GM21390 (cell line): ENCODE measurements around the gene PHAF1.

Source experiments
- ATAC-seq: cut with Tn5 transposase; IDR thresholded peaks from one replicate; pipeline ENCODE4 v1.9.1; 2021; ENCODE audit not compliant: unreplicated experiment

The PHAF1 gene

DNA sequence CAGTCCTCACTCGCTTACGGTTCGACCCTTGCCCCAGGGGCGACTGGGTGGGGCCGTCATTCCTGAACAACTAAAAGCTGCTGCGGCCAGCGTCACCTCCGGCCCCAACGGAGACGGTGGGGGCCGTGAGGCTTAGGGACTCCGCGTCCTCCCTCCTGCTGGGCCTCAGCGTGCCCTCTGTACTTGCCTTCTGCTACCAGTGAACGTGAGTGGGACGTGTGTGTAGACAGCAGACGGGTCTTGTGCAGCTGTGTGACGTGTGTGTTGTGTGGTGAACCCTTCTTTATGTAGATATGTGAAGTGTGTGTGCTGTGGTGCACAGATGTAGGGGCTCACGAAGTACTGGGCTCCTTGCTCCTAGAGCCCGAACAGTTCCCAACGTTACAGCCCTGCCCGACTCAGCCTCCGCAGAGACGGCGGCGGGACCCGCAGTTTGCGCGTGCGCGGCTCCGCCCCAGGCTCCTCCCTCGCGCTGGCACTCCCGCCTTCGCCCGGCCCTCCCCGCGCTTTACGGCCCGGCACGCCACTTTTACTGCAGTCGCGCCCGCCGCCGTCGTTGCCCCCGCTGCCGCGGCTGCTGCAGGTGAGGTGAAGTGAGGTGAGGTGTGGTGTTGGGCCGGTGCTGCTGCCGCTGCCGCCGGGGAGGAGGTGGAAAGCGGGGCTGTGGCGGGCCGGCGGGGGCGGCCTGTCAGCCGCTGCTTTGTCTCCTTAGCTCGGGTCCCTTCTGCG is at the start of gene PHAF1:
PHAF1 (plus strand) TSS at position 535 of the 729 bp plus-strand sequence. CDS start 235 bp downstream, outside the sequence.
- ATAC-seq, result peak; percentile 83

DNA sequence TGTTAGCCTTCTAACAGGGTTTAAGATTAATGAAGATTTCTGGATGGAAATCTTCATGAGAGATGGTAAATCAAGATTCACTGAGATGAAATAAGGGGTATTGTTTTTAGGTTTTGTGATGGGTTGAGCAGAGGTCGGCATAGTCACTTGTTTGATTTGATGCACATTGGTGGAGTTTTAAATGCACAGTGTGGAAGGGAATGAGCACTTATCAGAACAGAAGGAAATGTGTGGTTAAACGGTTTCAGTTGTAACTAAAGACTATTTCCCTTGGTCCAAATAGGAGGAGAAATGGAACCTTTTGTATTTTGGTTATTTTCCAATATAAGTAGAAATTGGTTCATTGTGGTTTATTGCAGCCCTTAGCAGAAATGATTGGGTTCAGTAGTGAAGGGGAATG is 46.7 kb upstream of the PHAF1 start:
- no peak for ATAC-seq

DNA sequence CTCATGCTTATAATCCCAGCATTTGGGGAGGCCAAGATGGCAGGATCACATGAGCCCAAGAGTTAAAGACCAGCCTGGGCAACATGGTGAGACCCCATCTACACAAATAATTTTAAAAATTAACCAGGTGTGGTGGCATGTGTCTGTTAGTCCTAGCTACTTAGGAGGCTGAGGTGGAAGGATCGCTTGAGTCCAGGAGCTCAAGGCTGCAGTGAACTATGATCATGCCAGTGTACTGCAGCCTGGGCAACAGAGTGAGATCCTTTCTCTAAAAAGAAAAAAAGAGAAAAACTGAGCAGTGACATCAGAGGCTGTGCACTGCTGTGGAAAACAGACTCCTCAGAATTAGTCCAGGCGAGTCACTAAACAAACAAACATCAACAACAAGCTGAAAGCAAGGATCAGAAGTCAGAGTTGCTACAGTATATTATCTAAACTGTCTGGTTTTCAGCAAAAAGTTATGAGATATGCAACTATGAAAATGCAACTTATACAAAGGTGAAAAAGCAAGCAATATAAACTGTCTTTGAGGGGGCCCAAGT is 41.5 kb upstream of the PHAF1 start:
- ATAC-seq, result no peak

DNA sequence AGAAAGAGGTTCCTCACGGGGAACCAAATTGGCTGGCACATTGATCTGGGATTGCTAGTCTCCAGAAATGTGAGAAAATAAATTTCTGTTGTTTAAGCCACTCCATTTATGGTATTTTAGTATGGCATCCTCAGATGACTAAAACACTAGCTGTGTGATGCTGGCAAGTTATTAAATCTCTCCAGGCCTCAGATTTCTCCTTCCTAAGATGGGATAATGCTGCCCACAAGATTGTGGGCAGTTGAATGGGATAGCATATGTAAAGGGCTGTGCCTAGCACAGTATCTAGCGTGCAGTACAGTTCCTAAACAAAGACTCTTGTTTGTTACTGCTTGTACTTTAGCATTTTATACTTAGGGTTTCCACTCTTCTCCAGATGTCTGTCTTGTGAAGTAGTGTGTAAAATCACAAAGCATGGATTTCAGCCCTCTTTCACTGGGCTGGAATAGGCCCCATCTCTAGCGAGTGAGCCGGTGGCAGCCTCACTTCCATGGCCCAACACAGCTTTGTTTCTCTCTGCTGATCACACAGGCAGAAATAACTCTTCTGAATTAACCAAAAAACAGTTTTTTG is 38.2 kb upstream of the PHAF1 start:
- ATAC-seq, result no peak

DNA sequence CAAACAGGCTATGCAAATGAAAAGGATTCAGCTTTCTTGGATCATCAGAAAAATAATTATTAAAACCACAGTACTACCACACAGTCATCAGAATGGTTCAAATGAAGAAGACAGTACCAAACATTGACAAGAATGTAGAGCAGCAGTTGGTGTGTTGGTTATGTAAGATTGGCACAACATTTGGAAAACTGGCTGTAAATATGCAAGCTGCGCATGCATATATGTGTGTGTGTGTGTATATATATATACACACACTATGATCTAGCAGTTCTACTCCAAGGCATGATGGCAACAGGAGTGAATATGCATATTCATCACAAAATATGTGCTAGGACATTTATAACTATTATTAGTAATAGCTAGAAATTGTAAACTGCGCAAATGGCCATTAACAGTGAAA is 34.4 kb upstream of the PHAF1 start:
- no peak for ATAC-seq

DNA sequence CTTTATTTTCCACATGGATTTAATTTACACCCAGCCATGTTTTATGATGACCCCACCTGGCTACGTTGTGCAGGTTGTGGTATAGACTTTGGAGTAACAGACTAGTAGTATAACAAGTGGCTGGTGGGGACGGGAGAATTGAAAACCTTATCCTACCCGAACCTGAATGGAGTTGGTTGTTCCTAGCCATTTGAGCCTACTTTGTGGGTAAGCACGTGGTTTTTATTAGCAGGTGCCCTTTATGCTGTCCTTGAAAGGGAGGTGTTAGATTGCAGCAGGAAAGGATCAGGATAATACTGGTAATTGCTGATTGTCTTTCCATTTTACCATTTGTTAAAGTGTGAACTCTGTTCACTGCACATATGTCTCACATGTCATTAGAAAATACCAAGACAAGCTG is 31.9 kb upstream of the PHAF1 start:
- no peak for ATAC-seq

DNA sequence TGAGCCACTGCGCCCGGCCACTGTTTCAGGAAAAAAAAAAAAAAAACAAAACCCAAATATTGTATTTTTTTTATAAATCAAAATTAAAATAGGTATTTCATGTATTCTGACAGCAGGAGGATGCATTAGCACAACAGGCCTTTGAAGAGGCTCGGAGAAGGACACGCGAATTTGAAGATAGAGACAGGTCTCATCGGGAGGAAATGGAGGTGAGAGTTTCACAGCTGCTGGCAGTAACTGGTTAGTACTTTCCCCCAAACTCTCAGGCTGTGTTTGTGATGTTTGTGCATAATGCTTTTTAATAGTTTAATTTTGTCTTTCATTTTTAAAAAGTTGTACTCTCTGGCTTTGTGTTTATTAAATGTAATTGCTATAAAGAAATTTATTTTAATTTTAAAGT is 27.6 kb upstream of the PHAF1 start:
- no peak for ATAC-seq

DNA sequence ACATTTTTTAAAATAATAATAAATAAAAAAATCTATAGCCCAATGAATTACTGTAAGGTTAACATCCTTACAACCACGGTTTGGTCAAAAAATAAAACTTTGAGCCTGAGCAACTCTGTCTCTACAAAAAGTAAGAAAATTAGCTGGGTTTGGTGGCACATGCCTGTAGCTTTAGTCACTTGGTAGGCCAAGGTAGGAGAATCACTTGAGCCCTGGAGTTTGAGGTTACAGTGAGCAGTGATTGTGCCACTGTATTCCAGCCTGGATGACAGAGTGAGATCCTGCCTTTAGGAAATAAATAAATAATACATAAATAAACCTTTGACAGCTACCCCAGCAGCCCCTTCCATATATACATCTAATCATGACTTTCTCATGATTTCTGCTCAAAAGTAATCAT is 26.9 kb upstream of the PHAF1 start:
- ATAC-seq, result no peak

DNA sequence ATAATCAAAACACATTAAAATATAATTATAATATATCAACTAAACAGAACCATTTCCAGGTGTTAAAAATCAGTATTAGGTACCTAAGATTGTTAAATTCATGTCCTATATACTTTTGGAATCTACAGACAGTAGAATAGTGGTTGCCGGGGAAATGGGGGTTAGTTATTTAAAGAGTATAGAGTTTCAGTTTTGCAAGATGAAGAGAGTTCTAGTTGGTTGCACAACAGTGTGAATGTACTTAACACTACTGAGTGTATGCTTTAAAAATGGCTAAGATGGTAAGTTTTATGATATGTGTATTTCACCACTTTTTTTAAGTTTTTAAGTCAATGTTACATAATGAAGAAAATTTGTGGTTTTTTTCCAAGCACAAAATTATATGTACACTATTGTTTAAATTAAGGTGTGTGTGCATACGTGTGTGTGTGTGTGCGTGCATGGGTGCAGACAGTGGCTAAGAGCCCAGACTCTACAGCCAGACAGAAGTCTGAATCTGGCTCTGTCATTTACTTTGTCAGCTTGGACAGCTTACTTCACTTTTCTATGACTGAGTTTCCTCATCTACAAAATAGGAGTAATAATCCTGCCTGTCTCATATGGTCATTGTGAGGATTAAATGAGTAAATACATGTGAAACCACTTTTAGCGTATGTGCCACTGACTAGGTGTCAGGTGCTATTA is 25.3 kb upstream of the PHAF1 start:
- peak; percentile 86 for ATAC-seq

DNA sequence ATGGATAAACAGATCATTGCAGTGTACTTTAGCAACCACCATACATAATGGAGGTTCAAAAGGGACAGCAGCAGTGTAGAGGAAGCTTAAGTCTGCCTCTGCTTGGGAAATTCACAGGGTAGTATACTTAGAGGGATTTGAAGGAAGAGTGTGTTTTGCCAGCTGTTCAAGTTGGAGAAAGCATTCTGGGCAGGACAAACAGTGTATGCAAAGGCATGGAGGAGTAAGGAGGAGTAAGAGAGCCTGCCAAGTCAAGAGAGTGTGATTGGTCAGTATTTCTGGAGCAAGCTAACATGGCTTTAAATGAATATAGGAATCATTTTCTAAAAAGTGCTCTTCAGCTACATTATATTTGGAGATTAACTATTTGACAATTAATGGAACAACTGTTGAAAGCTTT is 22.9 kb upstream of the PHAF1 start:
- ATAC-seq, result no peak

DNA sequence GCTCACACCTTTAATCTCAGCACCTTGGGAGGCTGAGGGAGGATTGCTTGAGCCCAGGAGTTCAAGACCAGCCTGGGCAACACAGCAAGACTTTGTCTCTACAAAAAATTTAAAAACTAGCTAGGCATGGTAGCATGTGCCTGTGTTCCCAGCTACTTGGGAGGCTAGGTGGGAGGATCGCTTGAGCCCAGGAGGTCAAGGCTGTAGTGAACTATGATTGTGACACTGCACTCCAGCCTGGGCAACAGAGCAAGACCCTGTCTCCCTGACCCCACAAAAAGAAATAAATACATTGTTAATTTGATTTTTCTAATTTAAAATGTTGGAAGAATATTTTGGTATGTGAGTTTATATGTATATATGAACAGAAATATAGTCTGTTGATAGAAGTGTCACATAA is 22.4 kb upstream of the PHAF1 start:
- no peak for ATAC-seq

DNA sequence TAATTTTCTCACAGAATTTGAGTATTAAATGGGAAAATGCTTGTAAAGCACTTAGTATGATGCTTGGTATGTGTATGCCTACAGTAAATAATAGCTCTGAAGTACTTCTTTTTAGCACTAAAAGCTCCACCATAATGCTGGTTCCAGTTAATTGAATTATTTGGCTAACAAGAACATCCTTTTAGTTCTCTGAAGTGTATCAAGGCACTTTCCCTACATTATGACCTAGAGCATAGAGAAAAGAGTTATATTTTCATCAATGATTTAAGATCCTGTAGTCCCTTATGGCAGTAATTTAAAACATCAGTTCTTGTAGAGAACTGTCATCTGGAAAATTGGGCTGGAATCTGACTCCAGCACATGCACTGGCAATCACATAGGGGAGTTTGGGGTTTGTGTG is 21.9 kb upstream of the PHAF1 start:
- no peak for ATAC-seq

DNA sequence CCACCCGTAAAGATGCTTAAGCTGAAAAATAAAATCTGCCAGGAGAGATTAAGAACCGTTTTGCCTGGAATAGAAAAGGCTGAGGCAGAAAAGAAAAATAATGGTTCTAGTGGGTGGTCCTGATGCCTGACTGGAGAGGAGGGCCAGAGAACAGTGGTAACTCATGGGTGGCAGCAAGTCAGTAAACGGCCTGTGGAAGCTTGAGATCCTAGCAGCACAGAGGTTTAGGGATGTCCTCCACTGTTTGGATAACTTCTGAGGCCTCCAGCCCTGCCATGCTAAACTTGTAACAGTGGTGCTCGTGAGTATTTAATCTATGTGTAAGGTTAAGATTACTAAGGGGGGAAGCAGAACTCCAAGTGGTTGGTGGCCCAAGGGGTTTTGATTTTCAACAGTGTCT is 21.2 kb upstream of the PHAF1 start:
- no peak for ATAC-seq

DNA sequence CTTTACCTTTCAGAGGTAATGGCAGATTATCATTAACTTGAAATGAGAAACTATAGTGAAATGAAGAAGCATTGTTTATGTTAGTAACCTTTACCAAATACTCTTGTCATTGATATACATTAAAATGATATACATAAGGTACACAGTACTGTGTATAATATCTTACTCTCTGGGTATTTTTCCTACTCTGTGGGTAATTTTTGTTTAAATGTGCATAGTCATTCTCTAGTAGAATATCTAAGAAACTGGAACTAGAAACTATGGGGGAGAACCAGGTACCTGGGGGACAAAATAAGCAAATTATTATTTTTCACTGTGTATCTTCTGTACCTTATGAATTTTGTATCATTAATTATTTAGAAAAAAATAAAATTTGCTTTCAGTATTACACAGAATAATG is 20.6 kb upstream of the PHAF1 start:
- no peak for ATAC-seq

DNA sequence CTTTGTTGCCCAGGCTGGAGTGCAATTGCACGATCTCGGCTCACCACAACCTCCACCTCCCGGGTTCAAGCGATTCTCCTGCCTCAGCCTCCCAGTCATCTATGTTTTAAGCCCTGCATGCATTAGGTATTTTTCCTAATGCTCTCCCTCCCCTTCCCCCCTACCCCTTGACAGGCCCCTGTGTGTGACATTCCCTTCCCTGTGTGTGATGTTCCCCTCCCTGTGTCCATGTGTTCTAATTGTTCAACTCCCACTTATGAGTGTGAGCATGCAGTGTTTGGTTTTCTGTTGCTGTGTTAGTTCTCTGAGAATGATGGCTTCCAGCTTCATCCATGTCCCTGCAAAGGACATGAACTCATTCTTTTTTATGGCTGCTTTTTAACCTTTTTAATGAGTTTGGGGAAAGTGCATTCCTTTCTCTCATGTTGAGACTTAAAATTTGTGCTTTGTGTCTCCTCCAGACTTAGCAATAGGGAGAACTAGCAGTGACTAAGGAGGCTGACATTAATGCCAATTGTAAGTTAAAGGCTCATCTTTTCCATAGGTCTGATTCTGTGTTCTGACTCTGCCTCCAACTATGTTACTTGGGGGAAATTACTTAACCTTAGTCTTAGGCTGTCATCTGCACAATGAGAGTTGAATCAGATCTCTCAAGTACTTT is 17.7 kb upstream of the PHAF1 start:
- ATAC-seq, result no peak

DNA sequence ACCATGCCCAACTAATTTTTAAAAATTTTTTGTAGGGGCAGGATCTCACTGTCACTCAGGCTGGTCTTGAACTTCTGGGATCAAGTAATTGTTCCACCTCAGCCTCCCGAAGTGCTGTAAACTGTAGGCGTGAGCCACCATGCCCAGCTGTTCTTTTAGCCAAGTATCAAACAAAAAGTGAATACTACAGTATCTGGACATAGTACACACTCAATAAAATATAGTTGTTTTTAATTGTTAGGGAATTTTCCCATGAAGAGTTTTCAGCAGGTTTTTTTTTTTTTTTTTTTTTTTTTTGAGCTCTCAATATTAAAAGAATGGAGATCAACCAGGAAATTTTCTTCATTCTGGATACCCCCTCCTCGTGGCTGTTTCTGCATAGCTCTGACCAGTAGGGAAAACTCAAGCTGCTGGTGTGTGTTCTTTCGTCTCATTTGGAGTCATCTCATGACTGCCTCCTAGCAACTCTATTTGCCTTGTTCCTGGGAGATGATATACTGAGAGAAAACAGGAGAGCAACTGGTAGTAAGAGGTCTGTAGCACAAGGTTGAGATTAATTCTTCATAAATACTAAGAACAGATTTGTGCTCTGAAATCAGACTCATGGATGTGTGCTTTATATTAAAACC is 16.5 kb upstream of the PHAF1 start:
- no peak for ATAC-seq

DNA sequence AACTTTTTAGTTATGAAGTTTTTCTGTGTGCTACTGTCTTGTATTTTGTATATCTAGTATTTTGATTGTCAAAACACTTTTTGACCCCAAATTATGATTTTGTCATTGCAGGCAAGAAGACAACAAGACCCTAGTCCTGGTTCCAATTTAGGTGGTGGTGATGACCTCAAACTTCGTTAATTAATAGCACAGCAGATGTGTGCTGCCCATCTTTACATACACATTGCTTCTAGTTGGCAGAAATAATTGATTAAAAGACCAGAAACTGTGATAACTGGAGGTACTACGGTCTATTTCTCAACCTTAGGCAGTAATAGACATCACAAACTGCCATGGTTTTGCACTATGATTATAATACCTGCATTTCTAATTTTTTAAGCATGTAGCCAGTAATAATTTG is 11.1 kb upstream of the PHAF1 start:
- no peak for ATAC-seq

DNA sequence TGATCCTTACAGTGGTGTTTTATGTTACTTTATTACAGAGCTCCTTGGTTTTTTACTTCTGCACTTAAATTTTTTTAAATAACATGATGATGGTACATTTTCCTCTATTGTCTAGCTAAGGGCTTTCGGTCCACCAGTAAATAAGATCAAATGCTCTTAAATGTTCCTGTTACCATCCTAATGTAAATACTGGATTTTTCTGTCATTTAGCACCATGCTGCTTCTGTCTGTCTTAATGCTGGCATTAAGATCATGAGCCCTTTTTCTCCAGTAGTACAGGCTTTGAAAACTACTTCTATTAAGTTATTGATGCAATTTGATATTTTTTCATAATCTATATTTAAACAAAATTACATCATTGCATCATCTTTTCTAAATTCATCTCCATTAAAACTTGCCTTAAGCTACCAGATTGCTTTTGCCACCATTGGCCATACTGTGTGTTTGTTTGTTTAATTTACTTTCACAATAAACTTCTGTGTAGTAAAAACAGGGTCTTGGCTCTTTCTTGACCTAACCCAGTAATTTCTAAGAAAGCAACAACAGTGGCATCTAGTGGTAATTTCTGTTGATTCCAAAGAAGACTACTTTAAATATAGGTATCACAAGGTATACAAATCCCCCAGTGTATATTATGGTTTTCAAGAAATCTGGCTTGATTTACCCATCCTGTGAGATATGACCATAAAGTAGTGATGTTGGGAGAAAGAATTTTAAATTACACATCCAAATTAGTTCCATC is 9.0 kb upstream of the PHAF1 start:
- no peak for ATAC-seq

DNA sequence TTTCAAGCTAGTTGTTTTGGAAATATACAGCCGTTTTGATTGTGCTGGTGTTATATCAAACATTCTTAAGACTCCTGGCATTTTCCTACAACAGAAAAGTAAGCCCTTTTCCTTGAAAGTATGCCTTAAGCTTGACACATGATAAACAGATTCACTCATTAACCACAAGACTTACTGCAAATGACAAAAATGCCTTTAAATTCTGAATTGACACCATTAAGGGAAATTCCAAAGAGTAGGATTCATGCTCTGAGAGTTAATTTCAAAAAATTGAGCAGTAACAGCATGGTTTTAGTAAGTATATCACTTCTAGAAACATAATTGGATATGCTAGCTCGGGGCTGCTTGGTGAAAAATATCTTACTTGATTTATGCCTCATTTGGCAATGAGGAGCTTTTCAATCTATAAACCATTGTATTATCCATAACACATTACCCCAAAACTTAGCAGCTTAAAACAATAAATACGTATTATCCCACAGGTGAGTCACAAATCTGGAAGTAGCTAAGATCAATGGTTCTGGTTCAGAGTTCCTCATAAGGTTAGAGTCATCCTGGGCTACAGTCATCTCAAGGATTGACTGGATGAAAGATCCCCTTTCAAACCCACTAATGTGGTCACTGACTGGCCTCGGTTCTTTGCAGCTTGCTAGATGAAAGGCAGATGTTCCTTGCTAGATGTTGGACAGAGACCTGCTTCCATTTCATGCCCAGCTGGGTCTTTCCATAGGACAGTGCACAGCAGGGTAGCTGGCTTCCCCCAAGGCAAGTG is 8.2 kb upstream of the PHAF1 start:
- no peak for ATAC-seq

DNA sequence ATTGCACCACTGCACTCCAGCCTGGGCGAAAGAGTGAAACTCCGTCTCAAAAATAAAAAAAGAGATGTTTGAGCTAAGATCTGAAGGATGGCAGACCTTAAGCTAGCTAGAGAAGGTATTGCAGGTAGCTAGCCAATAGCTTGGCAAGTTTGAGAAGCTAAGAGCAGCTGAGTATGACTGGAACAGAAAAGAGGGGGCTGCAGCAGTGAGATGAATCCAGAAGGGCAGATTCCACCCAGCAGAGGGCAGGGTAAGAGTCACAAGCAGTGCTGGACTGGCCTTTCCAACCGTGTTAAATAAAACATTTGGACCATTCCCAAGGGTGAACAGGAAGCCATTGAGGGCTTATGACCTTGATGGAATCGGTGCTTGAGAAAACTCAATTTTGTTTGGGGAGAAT is 5.7 kb upstream of the PHAF1 start:
- ATAC-seq, result no peak
